ENCODE results near the gene C1QL1.

C1QL1 gene

GRCh38 chr17:44968225-44969143 is at the start of gene C1QL1:
C1QL1 (minus strand) TSS chr17:44968303; CDS start chr17:44968048, 255 bp downstream.
- peak; percentile 98 for DNase-seq

GRCh38 chr17:45016823-45017222 is 48.7 kb upstream of the C1QL1 start:
- DNase-seq: peak; percentile 62

- no peak for DNase-seq
These were observed 48.1 kb upstream of the C1QL1 start for GRCh38 chr17:45016237-45016636.

GRCh38 chr17:45013021-45013997 is 45.2 kb upstream of the C1QL1 start:
- peak; percentile 95 for DNase-seq

- DNase-seq: no peak
These were observed 43.7 kb upstream of the C1QL1 start for GRCh38 chr17:45011767-45012166.

- peak; percentile 52 for DNase-seq
These were observed 41.8 kb upstream of the C1QL1 start for GRCh38 chr17:45009676-45010467.

- no peak for DNase-seq
These were observed 40.1 kb upstream of the C1QL1 start for GRCh38 chr17:45008216-45008615.

GRCh38 chr17:45006927-45007461 is 38.9 kb upstream of the C1QL1 start:
- DNase-seq: peak; percentile 62

GRCh38 chr17:45005700-45006099 is 37.6 kb upstream of the C1QL1 start:
- no peak for DNase-seq

- DNase-seq: no peak
These were observed 36.3 kb upstream of the C1QL1 start for GRCh38 chr17:45004388-45004787.

GRCh38 chr17:45003877-45004276 is 35.8 kb upstream of the C1QL1 start:
- peak; percentile 34 for DNase-seq

GRCh38 chr17:45001310-45001709 is 33.2 kb upstream of the C1QL1 start:
- DNase-seq: peak; percentile 50

- DNase-seq: no peak
These were observed 31.3 kb upstream of the C1QL1 start for GRCh38 chr17:44999433-44999832.

GRCh38 chr17:44998646-44999045 is 30.5 kb upstream of the C1QL1 start:
- DNase-seq: no peak

GRCh38 chr17:44997733-44998520 is 29.8 kb upstream of the C1QL1 start:
- DNase-seq: peak; percentile 59

- DNase-seq: no peak
These were observed 28.2 kb upstream of the C1QL1 start for GRCh38 chr17:44996304-44996703.

- no peak for DNase-seq
These were observed 27.4 kb upstream of the C1QL1 start for GRCh38 chr17:44995436-44996001.

GRCh38 chr17:44992242-44992939 is 24.3 kb upstream of the C1QL1 start:
- DNase-seq: peak; percentile 88

GRCh38 chr17:44990994-44991393 is 22.9 kb upstream of the C1QL1 start:
- peak; percentile 87 for DNase-seq

- no peak for DNase-seq
These were observed 21.5 kb upstream of the C1QL1 start for GRCh38 chr17:44989552-44990138.
